PC-3 (cell line): ENCODE data around the gene UPF1. TPM values are rescaled to one million over a fixed set of nuclear protein-coding genes. Genes with fewer than 3 reads are reported as not detected.

ENCODE experiments used
- ATAC-seq: fragments of 200-7000 bp; cut with Tn5 transposase; 2 replicates; pipeline ENCODE4 v1.9.1; 2020; ENCODE audit warnings: mild to moderate bottlenecking, moderate library complexity
- BruUV-seq: library from RNA; stranded (reverse); fragments of 400-500 nt; replicated peaks from 2 replicates; lab custom pipeline; 2021; lab: Mats Ljungman, UMichigan
- CTCF ChIA-PET: fragments of 300-600 bp; sonication (Branson Sonifier 250); formaldehyde crosslinking; loops from one replicate; lab custom pipeline; 2022; ENCODE audit warnings: antibody characterized with exemption; lab: Charles Lee
- POLR2A ChIA-PET: fragments of 300-600 bp; sonication (Branson Sonifier 250); formaldehyde crosslinking; loops from one replicate; lab custom pipeline; 2022; ENCODE audit warnings: antibody characterized with exemption; ENCODE audit not compliant: unreplicated experiment; lab: Charles Lee
- DNase-seq: peaks from one replicate; pipeline ENCODE4 v3.0.0-alpha.2; 2015
- H2AFZ ChIP-seq: fragments of 300-600 bp; sonication (generic); 2 replicates; pipeline ENCODE4 v1.6.0; 2016; ENCODE audit warnings: antibody characterized with exemption, low read length
- H3F3A ChIP-seq: fragments of 300-600 bp; sonication (generic); one replicate; pipeline ENCODE4 v1.6.0; 2017; ENCODE audit warnings: antibody characterized with exemption, low read length, control low read depth, mild to moderate bottlenecking; ENCODE audit not compliant: unreplicated experiment
- H3K27ac ChIP-seq: fragments of 300-600 bp; sonication (generic); 2 replicates; pipeline ENCODE4 v1.5.1; 2016; ENCODE audit warnings: mild to moderate bottlenecking, low read length
- H3K27me3 ChIP-seq: fragments of 300-600 bp; sonication (generic); 2 replicates; pipeline ENCODE4 v1.6.1; 2016; ENCODE audit warnings: low read length, mixed read lengths
- H3K36me3 ChIP-seq: fragments of 300-600 bp; sonication (generic); 2 replicates; pipeline ENCODE4 v1.6.1; 2016; ENCODE audit warnings: low read depth, mixed run types, low read length, mixed read lengths
- H3K4me1 ChIP-seq: fragments of 300-600 bp; sonication (generic); 2 replicates; pipeline ENCODE4 v1.5.1; 2016; ENCODE audit warnings: low read length; ENCODE audit not compliant: insufficient read depth
- H3K4me2 ChIP-seq: fragments of 300-600 bp; sonication (generic); 2 replicates; pipeline ENCODE4 v1.6.0; 2016; ENCODE audit warnings: low read length
- H3K4me3 ChIP-seq: fragments of 300-600 bp; sonication (generic); 2 replicates; pipeline ENCODE4 v1.5.1; 2016; ENCODE audit warnings: mild to moderate bottlenecking, low read length, mixed read lengths
- H3K79me2 ChIP-seq: fragments of 300-600 bp; sonication (generic); 2 replicates; pipeline ENCODE4 v1.6.1; 2017; ENCODE audit warnings: low read length, mixed read lengths
- H3K9ac ChIP-seq: fragments of 300-600 bp; sonication (generic); 2 replicates; pipeline ENCODE4 v1.6.0; 2016; ENCODE audit warnings: mild to moderate bottlenecking, low read length
- H3K9me2 ChIP-seq: fragments of 300-600 bp; sonication (generic); replicated peaks from 2 replicates; pipeline ENCODE4 v1.6.1; 2016; ENCODE audit warnings: mixed run types, low read length, mixed read lengths
- H3K9me3 ChIP-seq: fragments of 300-600 bp; sonication (generic); 2 replicates; pipeline ENCODE4 v1.6.1; 2016; ENCODE audit warnings: low read length, mixed read lengths
- H4K20me1 ChIP-seq: fragments of 300-600 bp; sonication (generic); 2 replicates; pipeline ENCODE4 v1.6.1; 2016; ENCODE audit warnings: low read length, mixed read lengths
- EZH2 ChIP-seq: fragments of 300-600 bp; sonication (generic); IDR thresholded peaks from one replicate; pipeline ENCODE4 v1.6.1; 2017; ENCODE audit warnings: antibody characterized with exemption, mild to moderate bottlenecking, low read length; ENCODE audit not compliant: unreplicated experiment
- EZH2phosphoT487 ChIP-seq: fragments of 300-600 bp; sonication (generic); IDR thresholded peaks from 2 replicates; pipeline ENCODE4 v1.6.1; 2018; ENCODE audit warnings: mild to moderate bottlenecking, antibody characterized with exemption, low read length, borderline replicate concordance
- intact Hi-C: fragments of 100-400 bp; cut with micrococcal nuclease; formaldehyde crosslinking; loops from 2 replicates; pipeline ENCODE4 v1.9.0; 2023
- total RNA-seq: library from RNA; depleted of rRNA; stranded (reverse); fragments of >200 nt; gene quantifications from 2 replicates; pipeline ENCODE4 v1.2.3, GENCODE V29; 2014
- TF ChIP-seq, protein P1 (sequence below): fragments of 300-600 bp; sonication (generic); conservative IDR thresholded peaks from 2 replicates; pipeline ENCODE4 v1.5.1; 2017; ENCODE audit warnings: antibody characterized with exemption, low read depth, mild to moderate bottlenecking, low read length

Gene UPF1
- total RNA-seq, 1 experiment from 2014 or later, result 97.1 TPM

DNA sequence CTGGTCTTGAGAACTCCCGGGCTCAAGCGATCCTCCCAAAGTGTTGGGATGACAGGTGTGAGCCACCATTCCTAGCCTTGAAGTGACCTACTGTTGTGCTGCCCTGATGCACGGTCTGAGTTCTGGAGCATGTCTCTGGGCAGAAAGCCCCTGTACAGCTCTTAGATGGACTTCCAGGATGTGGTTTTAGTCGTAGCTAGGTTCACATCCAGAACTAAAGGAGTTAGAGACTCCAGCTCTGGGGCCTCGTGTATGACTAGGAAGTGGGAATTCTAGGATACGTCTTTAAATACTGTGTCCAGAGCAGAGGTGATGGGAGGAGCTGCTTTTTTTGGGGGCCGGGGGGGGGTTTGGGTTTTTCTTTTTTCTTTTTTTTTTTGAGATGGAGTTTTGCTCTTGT is 12.2 kb downstream of the UPF1 start:
- no peak overlapping the region for H3K4me2 ChIP-seq
- H3F3A ChIP-seq, result no peaks in the 10 kb centered on the region
- H3K9ac ChIP-seq, result no peak overlapping the region
- intact Hi-C loops, result no loop called here
- H3K9me2 ChIP-seq, result no peaks in the 10 kb centered on the region
- peaks cover 99% of the 10 kb centered on the region for H3K79me2 ChIP-seq
- CTCF ChIA-PET, result interaction anchor here (0.6 kb wide), 2 partner anchors 11 to 342 kb away, joined by 6 to 14 read pairs; no protein-coding TSS in a partner anchor
- no peaks in the 10 kb centered on the region for H3K4me1 ChIP-seq
- ATAC-seq, result no peak
- H3K27ac ChIP-seq, result no peak overlapping the region
- H2AFZ ChIP-seq, result no peak overlapping the region
- H3K9me3 ChIP-seq, result no peaks in the 10 kb centered on the region
- peaks cover 88% of the 10 kb centered on the region for H4K20me1 ChIP-seq
- no peak for DNase-seq
- POLR2A ChIA-PET, result no interaction called here
- no peaks in the 10 kb centered on the region for H3K27me3 ChIP-seq
- no TSS peak for BruUV-seq
- no peak for TF ChIP-seq EZH2phosphoT487
- TF ChIP-seq EZH2, result no peak
- TF ChIP-seq, protein P1, sequence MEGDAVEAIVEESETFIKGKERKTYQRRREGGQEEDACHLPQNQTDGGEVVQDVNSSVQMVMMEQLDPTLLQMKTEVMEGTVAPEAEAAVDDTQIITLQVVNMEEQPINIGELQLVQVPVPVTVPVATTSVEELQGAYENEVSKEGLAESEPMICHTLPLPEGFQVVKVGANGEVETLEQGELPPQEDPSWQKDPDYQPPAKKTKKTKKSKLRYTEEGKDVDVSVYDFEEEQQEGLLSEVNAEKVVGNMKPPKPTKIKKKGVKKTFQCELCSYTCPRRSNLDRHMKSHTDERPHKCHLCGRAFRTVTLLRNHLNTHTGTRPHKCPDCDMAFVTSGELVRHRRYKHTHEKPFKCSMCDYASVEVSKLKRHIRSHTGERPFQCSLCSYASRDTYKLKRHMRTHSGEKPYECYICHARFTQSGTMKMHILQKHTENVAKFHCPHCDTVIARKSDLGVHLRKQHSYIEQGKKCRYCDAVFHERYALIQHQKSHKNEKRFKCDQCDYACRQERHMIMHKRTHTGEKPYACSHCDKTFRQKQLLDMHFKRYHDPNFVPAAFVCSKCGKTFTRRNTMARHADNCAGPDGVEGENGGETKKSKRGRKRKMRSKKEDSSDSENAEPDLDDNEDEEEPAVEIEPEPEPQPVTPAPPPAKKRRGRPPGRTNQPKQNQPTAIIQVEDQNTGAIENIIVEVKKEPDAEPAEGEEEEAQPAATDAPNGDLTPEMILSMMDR, result no peak
- H3K36me3 ChIP-seq, result peaks cover 14% of the 10 kb centered on the region; the same call in 1 of the 2 replicates
- no peak overlapping the region for H3K4me3 ChIP-seq

- POLR2A ChIA-PET, result no interaction called here
- Histone ChIP-seq H3K36me3 (peaks cover 14% of the 10 kb centered on the region; the same call in 1 of the 2 replicates), H3K9ac (no peak overlapping the region), H3K4me3 (no peak overlapping the region), H3K4me1 (no peaks in the 10 kb centered on the region), H2AFZ (no peak overlapping the region), H3K27ac (no peak overlapping the region), H3K79me2 (peaks cover 99% of the 10 kb centered on the region), H3K27me3 (no peaks in the 10 kb centered on the region), H3K9me3 (no peaks in the 10 kb centered on the region), H4K20me1 (peaks cover 88% of the 10 kb centered on the region), H3K9me2 (no peaks in the 10 kb centered on the region), H3F3A (no peaks in the 10 kb centered on the region), H3K4me2 (no peak overlapping the region)
- TF ChIP-seq, protein P1, result no peak
- TF ChIP-seq EZH2phosphoT487, result no peak
- TF ChIP-seq EZH2, result no peak
- ATAC-seq, result no peak
- no peak for DNase-seq
- intact Hi-C loops, result no loop called here
- CTCF ChIA-PET, result no interaction called here
- no TSS peak for BruUV-seq
Observed at GRCh38 chr19:18844806-18845329, 13.1 kb downstream of the UPF1 start.

GRCh38 chr19:18845961-18846360 is 14.2 kb downstream of the UPF1 start:
- POLR2A ChIA-PET, result no interaction called here
- H3K4me3 ChIP-seq, result no peak overlapping the region
- no peak for ATAC-seq
- no peak overlapping the region for H3K4me2 ChIP-seq
- BruUV-seq, result no TSS peak
- H3K9me3 ChIP-seq, result no peaks in the 10 kb centered on the region
- H3F3A ChIP-seq, result no peaks in the 10 kb centered on the region
- no peak overlapping the region for H2AFZ ChIP-seq
- CTCF ChIA-PET, result interaction anchor here (1.0 kb wide), 1 partner anchor 8 kb away, joined by 3 read pairs; no protein-coding TSS in a partner anchor
- H3K27me3 ChIP-seq, result no peaks in the 10 kb centered on the region
- no peaks in the 10 kb centered on the region for H3K9me2 ChIP-seq
- H3K79me2 ChIP-seq, result peaks cover 96% of the 10 kb centered on the region
- no peak for DNase-seq
- intact Hi-C loops, result no loop called here
- H3K4me1 ChIP-seq, result no peaks in the 10 kb centered on the region
- H3K9ac ChIP-seq, result no peak overlapping the region
- H3K27ac ChIP-seq, result no peak overlapping the region
- peaks cover 25% of the 10 kb centered on the region; the same call in 1 of the 2 replicates for H3K36me3 ChIP-seq
- TF ChIP-seq EZH2, result no peak
- TF ChIP-seq, protein P1, result no peak
- TF ChIP-seq EZH2phosphoT487, result no peak
- peaks cover 78% of the 10 kb centered on the region for H4K20me1 ChIP-seq
